T-helper 1 cell treated with Interleukin-12 subunit alpha and Interleukin-12 subunit beta and Interleukin-4 antibody, amounts not matched to agents 30 ng/mL and 1 ng/mL, for 36 hours (primary cell): ENCODE results near the gene TENT4A. TPM values are rescaled to one million over a fixed set of nuclear protein-coding genes. Genes with fewer than 3 reads are reported as not detected.

Experiments used
- intact Hi-C: fragments of 100-400 bp; cut with micrococcal nuclease; formaldehyde crosslinking; loops from one replicate; pipeline ENCODE4 v1.15.1; 2024
- total RNA-seq: library from RNA; stranded (reverse); gene quantifications from 2 replicates; pipeline ENCODE4 v1.2.3, GENCODE V29; 2022

TENT4A gene
- total RNA-seq, 1 donor from 2014 or later = 34.3 TPM

DNA sequence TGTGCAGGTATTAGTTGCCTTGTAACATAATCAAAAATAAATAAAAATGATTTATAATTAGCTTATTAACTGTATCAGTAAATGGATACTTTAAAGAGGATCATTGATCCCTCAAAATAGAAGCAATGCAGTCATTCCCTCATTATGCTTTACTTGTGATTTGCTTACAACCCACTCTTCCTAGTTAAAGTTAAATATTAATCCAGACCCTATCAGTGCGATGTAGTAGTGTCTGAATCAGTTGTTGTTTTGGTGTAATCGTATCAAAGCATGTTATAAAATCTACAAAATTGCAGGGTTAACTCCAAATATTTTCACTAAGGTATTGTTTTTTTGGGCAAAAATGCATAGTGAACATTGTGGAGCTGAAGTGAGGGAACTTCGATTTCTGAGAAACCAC, 17.6 kb downstream of the TENT4A start:
- intact Hi-C loops = no loop called here

DNA sequence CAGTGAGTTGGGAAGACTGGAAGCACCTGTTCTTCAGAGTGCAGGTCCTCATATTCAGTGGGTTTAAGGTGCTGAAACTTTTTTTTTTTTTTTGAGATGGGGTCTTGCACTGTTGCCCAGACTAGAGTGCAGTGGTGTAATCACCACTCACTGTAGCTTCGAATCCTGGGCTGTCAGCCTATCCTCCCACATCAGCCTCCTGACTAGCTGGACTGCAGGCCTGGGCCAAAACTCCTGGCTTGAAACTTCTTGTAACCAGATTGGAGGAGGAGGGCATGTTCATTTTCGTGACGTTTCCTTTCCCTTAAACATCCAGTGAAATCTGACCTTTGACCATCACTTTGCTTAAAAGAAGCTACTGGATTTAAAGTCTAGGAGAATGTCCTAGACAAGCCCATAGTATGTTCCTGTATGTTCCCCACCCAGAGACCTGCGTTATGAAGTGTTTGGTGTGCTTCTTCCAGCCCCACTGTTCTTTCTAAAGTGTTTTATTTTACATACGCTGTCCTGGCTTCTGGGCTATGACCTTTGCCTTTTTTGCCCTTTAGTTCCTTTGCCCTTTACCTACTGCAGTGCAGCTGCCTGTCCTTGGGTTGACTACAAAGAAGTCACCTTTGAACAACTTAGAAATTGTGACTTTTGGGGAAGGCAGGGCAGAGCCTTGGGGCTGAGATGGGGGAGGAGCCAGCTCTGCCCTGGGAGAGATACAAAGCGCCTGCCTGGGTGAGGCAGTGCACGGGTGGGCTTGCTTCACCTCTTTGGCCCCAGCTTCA, 18.4 kb downstream of the TENT4A start:
- intact Hi-C loops = no loop called here

DNA sequence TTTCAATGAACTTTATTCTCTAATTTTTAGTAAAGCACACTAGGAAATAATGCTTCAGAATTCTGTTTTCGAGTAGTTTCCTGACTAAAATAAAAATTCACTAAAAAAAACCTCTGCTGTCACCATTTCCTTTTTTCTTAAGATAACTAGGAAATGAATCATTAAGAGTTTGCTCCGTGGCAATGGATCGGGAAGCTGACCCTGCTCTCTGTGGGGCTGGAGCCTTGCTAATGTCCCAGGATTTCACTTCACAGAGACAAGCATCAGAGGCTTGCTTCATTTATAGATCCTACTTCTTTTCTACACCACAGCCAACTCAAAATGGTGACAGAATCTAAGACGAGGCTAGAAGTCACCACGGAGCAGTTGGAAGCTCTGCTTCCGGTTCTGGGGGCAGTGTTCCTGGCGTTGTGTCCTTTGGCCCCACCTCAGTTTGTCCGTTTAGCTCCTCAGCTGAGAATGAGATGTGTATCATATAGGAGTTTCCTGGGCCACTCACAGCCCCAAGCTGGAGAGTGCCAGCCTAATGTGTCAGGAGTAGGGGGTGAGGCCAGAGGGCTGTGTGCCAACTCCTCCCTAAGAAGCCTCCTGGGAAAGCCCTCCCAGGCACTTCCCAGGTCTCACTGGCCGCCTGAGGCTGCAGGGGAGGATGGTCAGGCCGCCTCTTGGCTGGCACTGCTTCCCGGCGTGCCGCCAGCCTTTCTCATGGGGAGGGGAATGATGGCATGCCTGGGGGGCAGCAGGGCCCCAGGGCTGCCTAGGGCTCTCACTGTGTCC, 19.6 kb downstream of the TENT4A start:
- intact Hi-C loops = no loop called here

- intact Hi-C loops = no loop called here
These were observed 20.4 kb downstream of the TENT4A start for GRCh38 chr5:6733411-6734242.

DNA sequence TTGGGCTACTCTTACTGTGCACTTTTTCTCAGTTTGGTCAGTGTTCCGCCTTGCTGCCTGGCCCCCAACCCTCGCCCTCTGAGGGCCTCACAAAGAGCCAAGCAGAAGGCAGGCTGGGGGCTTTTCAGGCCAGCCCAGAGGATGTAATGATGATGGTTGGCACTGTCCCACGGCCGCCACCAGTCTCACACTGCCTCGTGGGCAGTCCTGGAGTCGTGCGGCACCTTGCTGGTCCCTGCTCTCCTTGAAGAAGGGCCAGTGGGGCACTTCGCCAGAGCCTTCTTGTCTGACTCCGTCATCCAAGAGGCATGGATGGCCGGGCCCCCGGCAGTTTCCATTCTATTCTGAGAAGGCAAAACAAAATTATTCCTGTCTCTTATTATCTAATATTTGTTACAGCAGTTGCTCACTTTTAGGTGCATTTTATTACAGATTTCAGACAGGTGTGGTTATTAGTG, 21.0 kb downstream of the TENT4A start:
- intact Hi-C loops = no loop called here

DNA sequence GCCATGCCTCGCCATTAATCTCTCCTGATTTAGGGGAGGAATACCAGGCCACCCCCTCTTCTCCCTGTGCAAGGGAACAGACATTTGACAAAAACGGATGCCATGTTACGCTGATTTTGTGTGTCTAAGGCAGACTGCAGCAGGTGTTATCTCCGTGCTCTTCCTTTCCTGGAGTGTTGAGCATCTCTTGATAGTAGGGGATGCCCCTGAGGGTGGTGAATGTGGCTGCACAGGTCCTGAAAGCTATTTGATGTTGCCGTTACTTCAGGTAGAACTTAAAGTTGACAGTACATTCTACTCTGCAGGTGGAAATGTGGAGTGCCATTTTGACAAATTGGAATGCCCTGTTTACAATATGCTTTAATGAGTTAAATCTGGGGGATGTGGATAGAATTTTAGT, 21.5 kb downstream of the TENT4A start:
- intact Hi-C loops = no loop called here

DNA sequence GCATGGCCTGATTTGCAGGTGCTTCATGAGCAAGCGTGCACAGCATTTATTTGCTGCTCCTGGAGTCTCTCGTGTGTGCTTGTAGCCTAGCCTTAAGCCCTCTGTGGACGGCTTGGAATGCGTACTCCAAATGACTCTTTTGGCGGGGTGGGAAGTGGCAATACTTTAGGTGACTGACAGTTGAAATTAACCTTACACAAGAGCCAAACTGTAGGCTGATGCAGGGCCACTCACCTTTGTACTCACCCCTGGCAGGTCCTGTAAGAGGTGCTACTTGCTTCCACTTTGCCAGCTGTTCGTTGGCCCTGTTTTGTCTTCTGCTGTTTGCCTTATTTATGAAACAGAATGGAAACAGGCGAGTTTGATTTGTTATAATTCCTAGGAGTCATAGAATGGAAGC, 22.9 kb downstream of the TENT4A start:
- intact Hi-C loops = loop anchor here (2.0 kb wide), 1 partner anchor 103 kb away; the partner anchor contains the start of genes NSUN2 and SRD5A1

- intact Hi-C loops = loop anchor here (2.0 kb wide), 1 partner anchor 104 kb away; the partner anchor contains the start of genes NSUN2 and SRD5A1
These were observed 23.4 kb downstream of the TENT4A start for GRCh38 chr5:6736524-6737042.

DNA sequence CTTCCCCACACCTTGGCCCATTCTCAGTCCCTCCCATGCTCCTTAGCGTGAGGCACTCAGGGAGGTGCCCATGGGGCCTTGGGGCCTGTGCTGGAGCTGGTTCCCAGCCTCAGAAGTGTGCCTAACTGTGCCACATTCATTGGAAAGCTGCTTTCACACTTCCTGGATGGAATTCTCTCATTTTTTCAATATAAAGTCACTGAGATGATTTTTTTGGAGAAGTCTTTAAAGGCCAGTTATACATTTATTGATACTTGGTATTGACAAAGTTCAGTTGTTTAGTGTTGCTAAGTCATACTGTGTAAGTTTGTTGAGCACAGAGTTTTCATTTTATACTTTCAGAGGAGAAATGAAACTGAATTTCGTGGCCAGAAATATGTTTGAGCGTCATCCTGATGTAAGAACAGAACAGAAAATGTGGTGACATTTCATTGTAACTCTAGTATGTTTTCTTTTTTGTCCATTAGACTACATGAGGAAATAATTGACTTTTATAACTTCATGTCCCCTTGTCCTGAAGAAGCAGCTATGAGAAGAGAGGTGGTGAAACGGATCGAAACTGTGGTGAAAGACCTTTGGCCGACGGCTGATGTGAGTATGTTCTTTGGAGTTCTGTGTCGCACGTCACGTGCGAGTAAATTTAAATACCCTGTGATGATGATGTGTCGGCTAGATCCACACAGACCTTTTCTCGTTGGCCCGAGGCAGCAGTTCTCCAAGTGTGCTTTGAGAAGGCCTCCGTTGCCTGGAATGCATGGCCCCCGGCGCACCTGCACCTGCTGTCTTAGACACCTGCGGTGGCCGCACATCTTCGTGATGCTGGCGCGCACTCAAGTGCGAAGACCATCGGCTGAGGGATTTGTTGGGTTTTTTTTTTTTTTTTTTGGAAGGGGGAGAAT, 24.1 kb downstream of the TENT4A start:
- intact Hi-C loops = loop anchor here (2.0 kb wide), 1 partner anchor 104 kb away; the partner anchor contains the start of genes NSUN2 and SRD5A1

DNA sequence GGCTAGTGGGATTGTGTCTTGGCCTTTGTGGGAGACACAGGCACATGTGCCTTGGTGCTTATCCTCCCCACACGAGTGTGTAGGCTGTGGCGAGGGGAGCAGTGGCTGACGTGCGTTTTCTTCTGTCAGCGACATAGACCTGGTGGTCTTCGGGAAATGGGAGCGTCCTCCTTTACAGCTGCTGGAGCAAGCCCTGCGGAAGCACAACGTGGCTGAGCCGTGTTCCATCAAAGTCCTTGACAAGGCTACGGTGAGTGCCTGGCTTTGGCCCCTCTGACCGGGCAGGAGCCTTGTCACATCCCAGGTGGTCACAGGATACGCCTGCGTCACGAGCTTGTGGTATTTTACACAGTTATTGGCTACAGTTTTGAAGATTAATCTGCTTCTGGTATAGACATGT, 26.4 kb downstream of the TENT4A start:
- intact Hi-C loops = loop anchor here (10.0 kb wide), 1 partner anchor 365 kb away; the partner anchor contains the start of gene MED10

DNA sequence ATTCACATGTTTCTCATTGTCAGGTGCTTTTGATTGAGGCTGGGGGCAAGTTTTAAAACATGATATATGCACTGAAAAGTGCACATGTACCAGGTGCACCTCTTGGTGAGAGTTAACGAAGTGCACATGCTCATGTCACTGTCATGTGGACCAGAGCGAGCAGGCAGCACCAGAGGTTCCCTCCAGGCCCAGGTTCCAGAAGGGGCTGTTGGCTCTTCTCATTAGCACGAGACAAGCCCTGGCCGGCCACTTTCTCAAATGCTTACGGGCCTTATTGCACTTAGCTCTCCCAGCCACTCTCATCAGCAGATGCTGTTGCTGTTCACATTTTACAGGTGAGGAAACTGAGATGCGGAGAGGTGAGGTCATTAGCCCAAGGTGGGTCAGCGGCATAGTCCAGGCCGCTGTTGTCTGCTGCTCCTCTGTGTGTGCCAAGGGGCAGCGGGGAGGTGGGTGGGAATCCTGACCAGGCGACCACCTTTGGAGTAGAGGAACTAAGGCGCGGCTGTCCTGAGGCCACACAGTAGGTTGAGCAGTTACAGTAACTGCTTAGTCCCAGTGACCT, 27.4 kb downstream of the TENT4A start:
- intact Hi-C loops = loop anchor here (10.0 kb wide), 1 partner anchor 366 kb away; the partner anchor contains the start of gene MED10

GRCh38 chr5:6742081-6742758, 29.0 kb downstream of the TENT4A start:
- intact Hi-C loops = loop anchor here (10.0 kb wide), 1 partner anchor 367 kb away; the partner anchor contains the start of gene MED10

- intact Hi-C loops = loop anchor here (10.0 kb wide), 1 partner anchor 368 kb away; the partner anchor contains the start of gene MED10
These were observed 29.9 kb downstream of the TENT4A start for GRCh38 chr5:6743161-6743560.

GRCh38 chr5:6744841-6745705, 31.8 kb downstream of the TENT4A start:
- intact Hi-C loops = loop anchor here (1.0 to 10.0 kb wide), 7 partner anchors 32 to 1253 kb away; partner anchors contain the start of genes MED10, NSUN2, SRD5A1 and TENT4A

DNA sequence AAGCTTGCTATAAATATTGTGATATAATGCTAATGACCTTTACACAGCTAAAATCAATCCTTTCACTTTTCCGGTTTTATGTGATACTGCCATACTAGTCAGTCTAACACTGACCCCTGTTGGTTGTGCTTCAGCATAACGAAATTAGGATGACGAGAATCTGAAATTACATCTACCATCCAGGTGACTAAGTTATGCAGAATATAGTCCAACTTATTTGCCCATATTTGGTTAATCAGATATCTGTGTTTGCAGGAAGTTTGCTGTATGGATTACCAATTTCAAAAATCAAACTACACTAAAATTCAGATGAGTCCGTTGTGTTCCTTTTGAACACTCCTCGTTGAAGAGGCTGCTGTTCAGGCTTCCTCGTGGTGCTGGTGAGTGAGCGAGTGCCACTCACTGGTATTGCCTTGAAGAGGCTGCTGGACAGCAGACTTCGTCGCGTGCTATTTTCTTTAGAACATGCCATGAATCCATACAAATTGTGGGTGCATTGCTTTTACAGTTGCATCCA, 32.5 kb downstream of the TENT4A start:
- intact Hi-C loops = loop anchor here (1.0 to 10.0 kb wide), 7 partner anchors 32 to 1253 kb away; partner anchors contain the start of genes MED10, NSUN2, SRD5A1 and TENT4A

GRCh38 chr5:6746244-6746643, 33.0 kb downstream of the TENT4A start:
- intact Hi-C loops = loop anchor here (5.0 to 10.0 kb wide), 3 partner anchors 81 to 371 kb away; partner anchors contain the start of gene MED10

DNA sequence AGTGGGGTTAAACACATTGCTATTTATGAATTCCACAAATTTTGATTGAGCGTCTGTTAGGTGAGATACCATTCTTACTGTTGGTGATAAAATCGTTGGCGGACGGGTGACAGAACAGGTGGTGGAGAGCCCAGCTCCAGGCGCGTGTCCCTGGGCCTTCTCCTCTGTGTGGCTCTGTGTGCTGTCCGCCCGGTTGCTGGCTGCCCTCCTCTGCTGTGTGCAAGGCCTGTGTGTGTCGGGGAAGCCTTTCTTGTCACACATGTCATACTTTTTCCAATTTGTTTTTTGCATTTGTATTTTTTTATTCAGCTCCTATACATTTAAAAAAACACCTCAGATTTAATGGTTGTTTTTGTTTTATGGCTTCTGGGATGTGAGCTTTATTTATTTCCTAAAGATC, 33.9 kb downstream of the TENT4A start:
- intact Hi-C loops = loop anchor here (5.0 to 10.0 kb wide), 3 partner anchors 80 to 372 kb away; partner anchors contain the start of gene MED10
